IPS-NIHi11 (cell line): ENCODE data around the gene MTOR.

Source experiments
- DNase-seq: peaks from one replicate; pipeline ENCODE4 v3.0.0; 2012; ENCODE audit warnings: mixed read lengths, low spot score

MTOR gene

GRCh38 chr1:11150326-11150725 is 112.0 kb downstream of the MTOR start:
- no peak for DNase-seq

GRCh38 chr1:11147197-11147770 is 115.1 kb downstream of the MTOR start:
- DNase-seq, result no peak

- no peak for DNase-seq
Observed at GRCh38 chr1:11145741-11146140, 116.6 kb downstream of the MTOR start.

DNA sequence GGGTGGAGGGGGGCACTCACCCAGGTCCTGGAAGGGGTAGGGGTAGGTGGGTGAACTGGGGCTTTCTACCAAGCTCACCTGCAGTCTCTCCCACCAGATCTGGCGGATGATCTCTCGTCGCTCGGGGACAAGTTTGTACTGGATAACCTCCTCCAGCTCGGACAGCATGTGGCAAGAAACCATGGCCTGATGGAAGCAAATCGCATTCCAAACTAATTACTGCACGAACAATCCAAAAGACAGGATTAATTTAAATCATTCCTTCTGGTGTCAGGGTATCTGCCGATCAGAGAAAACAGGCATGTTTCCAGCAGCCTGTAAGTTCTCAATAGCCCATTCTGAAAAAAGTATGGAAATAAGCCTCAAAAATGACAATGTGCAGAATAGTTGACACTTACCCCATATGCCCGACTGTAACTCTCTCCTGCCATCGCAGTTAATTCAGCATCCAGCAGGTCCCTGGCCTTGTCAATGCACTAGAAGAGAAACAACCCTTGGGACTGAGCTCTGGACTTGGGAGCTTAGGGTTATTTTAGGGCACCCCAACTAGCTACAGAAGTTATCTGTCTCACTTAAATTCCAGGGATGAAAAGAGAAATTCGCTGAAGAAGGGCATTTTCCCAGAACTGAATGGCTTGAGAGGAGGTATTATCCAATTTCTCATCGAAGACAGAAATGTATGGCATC is 117.6 kb downstream of the MTOR start:
- DNase-seq, result no peak

DNA sequence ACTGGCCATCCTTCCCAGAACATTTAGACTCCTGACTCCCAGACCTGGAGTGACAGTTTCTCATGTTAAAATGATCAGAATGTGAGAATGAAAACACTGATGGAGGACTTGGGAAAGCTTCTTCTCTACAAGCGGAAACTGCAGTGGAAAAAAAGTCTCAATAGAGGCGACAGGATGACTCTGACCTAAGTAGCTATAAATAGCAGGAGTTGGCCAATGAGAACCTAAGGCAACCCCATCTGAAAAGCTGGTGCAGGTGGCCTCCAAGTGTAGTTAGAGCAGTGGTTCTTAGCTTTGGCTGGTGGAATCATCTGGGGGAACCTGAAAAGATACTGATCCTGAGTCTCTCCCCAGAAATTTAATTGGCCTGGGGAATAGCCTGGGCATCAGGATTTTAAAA is 118.4 kb downstream of the MTOR start:
- DNase-seq, result no peak

GRCh38 chr1:11143401-11143800 is 119.0 kb downstream of the MTOR start:
- DNase-seq, result no peak

DNA sequence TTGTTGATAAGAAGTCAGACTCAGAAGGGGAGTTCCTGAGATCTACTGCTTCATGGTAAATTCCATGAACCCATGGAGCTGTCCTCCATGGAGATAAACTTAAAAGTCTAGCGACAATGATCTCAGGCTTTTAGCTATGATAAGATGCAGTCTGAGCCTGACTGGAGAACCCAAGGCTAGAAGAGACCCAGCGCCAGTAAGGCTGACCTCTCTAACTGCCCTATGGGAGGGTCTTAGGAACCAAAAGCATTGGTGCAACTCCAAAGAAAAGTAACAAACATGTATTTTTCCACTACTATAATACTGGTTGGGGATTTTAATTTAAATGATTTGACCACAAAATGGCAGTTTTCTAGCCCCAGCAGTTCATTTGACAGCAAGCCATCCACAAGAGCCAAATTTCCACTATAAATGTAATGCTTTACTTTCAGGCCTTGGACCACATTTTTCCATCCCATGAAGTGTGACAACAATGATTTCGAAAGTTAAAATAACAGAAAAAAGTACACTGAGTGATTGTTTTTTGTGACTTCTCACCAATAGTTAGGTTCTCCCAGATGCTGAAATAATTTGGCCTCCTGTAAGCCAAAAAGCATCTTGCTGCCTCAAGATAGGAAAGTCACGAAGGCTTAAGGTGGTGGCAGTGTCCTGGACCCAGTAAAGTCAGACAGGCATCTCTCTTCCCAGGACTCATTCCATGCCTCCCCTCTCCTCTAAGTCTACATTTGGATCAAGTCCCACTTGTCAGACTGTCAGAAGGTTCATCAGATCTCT is 119.5 kb downstream of the MTOR start:
- no peak for DNase-seq

DNA sequence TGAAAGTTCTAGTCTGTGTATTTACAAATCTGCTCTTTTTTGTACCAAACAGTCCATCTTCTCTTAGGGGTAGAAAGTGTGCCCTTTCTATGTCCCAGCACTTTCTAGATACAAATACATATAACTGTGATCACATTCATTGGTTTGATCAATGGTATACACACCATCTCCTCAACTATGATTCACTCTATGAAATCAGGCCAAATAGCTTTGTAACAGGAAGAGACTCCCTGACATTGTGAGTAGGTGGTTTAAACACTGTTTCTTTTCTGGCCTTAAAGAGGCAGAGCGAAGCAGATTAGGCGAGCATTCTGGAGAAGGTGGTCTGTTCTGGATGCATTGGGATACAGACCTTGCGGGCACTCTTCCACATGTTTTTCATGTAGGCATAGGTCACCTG is 123.4 kb downstream of the MTOR start:
- no peak for DNase-seq

DNA sequence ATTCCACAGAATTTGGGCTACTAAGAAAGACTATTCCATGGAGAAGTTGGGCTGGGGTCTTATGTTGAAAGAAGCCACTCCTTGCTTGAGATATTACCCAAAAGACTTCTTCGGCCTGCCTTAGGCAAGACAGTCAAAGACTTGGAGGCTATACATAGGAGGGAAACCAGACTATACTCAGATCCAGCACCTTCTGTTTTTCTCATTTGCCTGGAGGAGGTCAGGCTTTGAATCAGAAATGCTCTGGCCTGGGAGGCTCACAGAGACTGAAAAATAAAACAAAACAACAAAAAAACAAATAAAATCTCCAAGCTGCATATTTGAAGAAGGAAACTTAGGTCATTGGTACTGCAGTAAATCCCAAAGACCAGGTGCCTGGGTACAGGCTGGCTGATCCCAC is 124.3 kb downstream of the MTOR start:
- DNase-seq, result no peak

- no peak for DNase-seq
Observed at GRCh38 chr1:11134898-11135266, 127.5 kb downstream of the MTOR start.

- no peak for DNase-seq
Observed at GRCh38 chr1:11134251-11134897, 128.0 kb downstream of the MTOR start.

- no peak for DNase-seq
Observed at GRCh38 chr1:11132563-11133293, 129.6 kb downstream of the MTOR start.

- DNase-seq, result no peak
Observed at GRCh38 chr1:11131816-11132215, 130.5 kb downstream of the MTOR start.

GRCh38 chr1:11130406-11130805 is 131.9 kb downstream of the MTOR start:
- no peak for DNase-seq

DNA sequence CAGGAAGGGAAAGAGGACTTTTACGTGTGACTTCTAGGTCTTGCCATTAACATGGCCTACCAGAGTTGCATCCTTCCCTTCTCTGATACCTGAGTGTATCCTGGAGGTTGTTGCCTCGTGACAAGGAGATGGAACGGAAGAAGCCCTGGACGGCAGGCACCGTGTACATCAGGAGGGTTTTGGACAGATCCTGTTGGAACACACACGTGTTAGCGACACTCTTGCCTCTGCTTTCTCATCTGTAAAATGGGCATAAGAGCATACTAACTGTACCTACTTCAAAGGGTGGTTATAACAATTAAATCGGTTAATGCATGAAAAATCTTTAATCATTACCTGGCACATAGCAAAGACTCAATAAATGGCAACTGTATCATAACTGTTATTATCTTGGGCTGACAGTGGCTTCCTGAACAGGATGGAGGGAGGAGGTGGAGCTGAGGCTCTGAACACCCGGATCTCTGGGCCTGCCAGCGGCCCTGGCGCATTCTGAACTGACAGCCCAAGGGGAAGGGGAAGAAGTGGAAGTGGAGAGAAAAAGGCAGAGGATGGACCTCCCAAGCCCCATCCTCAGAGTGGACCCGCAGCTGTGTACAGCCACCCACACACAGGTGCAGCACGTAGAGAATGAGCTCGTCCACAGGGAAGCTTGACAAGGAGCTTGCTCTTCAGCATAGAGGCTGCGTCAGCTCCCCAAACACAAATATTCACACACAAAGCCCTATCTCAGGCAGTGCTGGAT is 132.5 kb downstream of the MTOR start:
- no peak for DNase-seq

- no peak for DNase-seq
Observed at GRCh38 chr1:11126569-11126968, 135.8 kb downstream of the MTOR start.

GRCh38 chr1:11125931-11126330 is 136.4 kb downstream of the MTOR start:
- no peak for DNase-seq

DNA sequence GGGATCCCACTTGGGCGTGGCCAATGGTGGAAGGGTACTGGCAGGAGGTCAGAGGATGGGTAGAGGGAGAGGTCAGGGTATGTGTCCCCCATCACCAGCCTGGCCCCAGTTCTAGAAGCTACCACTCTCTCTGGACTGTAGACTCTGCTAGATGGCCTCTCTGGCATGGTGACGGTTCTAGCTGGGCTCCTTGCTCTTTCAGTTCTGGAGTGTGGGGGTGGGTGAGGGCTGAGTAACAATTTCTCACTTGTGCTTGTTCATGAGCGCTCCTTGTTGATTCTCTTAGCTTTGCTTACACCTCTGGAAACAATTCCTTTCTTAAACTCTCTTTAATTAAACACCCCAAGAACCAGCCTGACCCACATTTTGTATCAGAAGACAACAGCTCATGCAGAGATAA is 137.4 kb downstream of the MTOR start:
- DNase-seq, result no peak

GRCh38 chr1:11116318-11116717 is 146.0 kb downstream of the MTOR start:
- DNase-seq, result no peak

DNA sequence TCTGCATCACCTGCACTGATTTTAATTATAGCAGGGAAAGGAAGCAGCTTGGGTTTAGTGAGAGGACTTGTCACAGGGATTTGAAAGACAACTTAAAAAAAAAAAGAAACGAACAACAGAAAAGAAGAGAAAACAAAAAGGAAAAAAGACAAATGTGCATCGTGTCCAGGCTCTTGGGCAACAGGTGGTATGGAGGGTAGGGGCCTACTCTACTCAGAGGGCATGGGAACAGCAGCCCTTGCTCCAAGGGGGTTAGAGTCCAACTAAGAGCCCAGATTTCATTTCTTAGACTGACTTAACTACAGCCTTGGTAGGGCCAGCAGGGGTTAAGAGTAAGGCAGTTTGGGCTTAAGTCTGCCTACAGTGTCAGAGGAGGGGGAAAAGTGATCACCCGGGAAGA is 147.4 kb downstream of the MTOR start:
- DNase-seq, result no peak

GRCh38 chr1:11109047-11109760 is 153.1 kb downstream of the MTOR start:
- no peak for DNase-seq
